Renal pelvis (tissue), 12 donors: ENCODE measurements around the gene SLC5A9. TPM values are rescaled to one million over a fixed set of nuclear protein-coding genes. Genes with fewer than 3 reads are reported as not detected.

Experiments
- DNase-seq: peaks from one replicate; pipeline ENCODE4 v3.0.0-alpha.2; 2013
- long read RNA-seq, 16 experiments: transcript quantifications; one replicate each; lab custom pipeline, GENCODE V29; 2026
- polyA plus RNA-seq, 3 donors: library from polyadenylated mRNA; unstranded; fragments of 120-200 nt; gene quantifications; one replicate each; pipeline ENCODE4 v1.2.1, GENCODE V29; 2013; ENCODE audit not compliant: insufficient read length in 3 of 3

The SLC5A9 gene
- polyA plus RNA-seq, result 10 to 100 TPM in 1 of 3 donors, 1 to 10 TPM in 2; 3.5 to 26.2 (median 8.9) TPM
- long read RNA-seq, donor 1, result 0 reads
- long read RNA-seq, donor 2, result 0 reads
- long read RNA-seq, donor 3, partial matches to known transcripts, result 0 of 1 reads
- long read RNA-seq, donor 3, other reads (novel, unspliced or antisense), result 0 of 1 reads
- long read RNA-seq, donor 4, partial matches to known transcripts, result 0 of 3 reads
- long read RNA-seq, donor 4, other reads (novel, unspliced or antisense), result 0 of 3 reads
- long read RNA-seq, donor 5, result 0 reads
- long read RNA-seq, donor 6, result 0 reads
- long read RNA-seq, donor 7, result 0 reads
- long read RNA-seq, donor 8, result 0 reads
- long read RNA-seq, donor 9, partial matches to known transcripts, result 0 of 3 reads
- long read RNA-seq, donor 9, other reads (novel, unspliced or antisense), result 0 of 3 reads
- long read RNA-seq, donor 10, partial matches to known transcripts, result 6 of 6 reads
- long read RNA-seq, donor 10, other reads (novel, unspliced or antisense), result 0 of 6 reads
- long read RNA-seq, donor 11, result 0 reads
- long read RNA-seq, donor 12, partial matches to known transcripts, result 6 of 7 reads
- long read RNA-seq, donor 12, other reads (novel, unspliced or antisense), result 0 of 7 reads
- long read RNA-seq, donor 13, partial matches to known transcripts, result 0 of 1 reads
- long read RNA-seq, donor 13, other reads (novel, unspliced or antisense), result 0 of 1 reads
- long read RNA-seq, donor 14, result 0 reads
- long read RNA-seq, donor 15, partial matches to known transcripts, result 0 of 3 reads
- long read RNA-seq, donor 15, other reads (novel, unspliced or antisense), result 0 of 3 reads
- long read RNA-seq, donor 16, partial matches to known transcripts, result 0 of 1 reads
- long read RNA-seq, donor 16, other reads (novel, unspliced or antisense), result 0 of 1 reads

- DNase-seq, result no peak
These were observed at the start of gene SLC5A9 for GRCh38 chr1:48222501-48223242. SLC5A9 (plus strand) TSS chr1:48222716; CDS start chr1:48222737, 21 bp downstream.

GRCh38 chr1:48175116-48175515 lies 47.4 kb upstream of the SLC5A9 start:
- no peak for DNase-seq

DNA sequence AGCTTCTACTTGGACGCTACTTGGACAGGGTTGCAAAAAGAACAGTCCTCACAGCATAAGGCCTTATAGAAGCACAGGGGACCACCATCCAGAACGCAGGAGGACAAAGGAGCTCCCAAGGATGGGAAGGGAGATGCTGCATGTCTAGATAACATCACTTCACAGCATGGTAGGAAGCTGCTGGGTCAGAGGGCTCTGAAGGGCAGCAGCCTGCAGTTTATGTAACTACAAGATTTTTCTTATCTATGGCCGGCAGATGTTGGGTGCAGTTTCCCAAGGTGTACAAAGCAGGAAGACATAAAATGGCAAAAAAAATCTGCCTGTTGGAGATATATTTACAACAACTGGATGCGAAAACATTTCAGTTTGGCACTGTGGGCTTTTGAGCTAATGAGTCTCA lies 45.3 kb upstream of the SLC5A9 start:
- DNase-seq, result peak; percentile 8

DNA sequence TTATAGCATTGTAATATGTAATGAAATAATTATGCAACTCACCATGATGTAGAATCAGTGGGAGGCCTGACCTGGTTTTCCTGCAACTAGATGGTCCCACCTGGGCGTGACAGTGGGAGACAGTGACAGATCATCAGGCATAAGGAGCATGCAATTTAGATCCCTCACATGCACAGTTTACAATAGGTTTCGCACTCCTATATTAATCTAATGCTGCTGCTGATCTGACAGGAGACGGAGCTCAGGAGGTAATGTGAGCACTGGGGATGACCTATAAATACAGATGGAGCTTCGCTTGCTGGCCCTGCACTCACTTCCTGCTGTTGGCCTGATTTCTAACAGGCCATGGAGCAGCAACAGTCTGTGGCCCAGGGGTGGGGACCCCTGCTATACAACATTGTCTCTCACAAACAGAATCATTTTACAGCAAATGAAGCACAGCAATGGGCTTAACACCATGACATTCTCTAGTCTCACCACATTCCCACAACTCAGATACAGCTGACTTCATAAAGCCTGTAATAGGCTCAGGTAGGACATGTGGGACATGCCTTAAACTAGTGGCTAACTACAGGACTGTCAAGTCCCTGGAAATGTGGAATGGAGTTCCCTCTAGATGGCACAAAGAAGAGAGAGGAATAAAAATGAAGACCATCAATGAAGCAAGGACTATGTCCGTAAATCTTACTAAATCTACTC lies 40.7 kb upstream of the SLC5A9 start:
- no peak for DNase-seq

DNA sequence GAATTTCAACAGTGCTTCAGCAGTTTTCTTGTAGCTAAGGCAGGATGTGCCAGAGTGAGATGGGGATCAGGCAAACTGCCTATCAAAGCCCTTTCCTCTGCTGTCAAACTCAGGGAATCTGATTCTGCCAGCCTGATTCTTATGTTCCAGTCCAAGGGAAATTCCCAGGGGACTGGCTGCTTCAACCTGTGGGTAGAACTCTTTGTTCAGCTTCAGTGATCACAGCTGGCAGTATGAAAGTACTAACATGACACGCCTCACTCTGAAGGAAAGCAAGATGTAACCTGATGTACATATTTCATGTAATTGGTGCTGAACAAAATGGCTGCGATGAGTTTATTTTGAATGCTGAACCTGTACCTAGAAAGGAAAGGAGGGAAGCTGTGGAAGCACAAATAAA lies 40.1 kb upstream of the SLC5A9 start:
- peak; percentile 40 for DNase-seq

- DNase-seq, result no peak
These were observed 36.1 kb upstream of the SLC5A9 start for GRCh38 chr1:48186306-48186839.

- no peak for DNase-seq
These were observed 34.5 kb upstream of the SLC5A9 start for GRCh38 chr1:48187969-48188563.

- no peak for DNase-seq
These were observed 31.6 kb upstream of the SLC5A9 start for GRCh38 chr1:48190881-48191280.

DNA sequence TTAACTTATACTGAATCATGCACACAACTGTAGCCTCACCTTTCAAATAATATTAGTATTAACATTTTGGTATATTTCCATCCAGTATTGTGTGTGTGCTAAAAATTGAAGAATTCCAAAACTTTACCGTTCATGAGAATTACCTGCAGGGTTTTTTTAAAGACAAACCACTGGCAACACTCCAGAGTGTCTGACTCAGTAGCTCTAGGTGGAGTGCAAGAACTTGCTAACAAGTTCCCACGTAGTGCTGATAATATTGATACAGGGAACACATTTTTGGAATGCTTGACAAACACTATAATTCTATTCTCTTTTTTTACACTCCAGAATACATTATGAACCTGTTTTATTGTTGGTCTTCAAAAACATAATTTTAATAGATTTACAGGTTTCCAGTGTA lies 27.7 kb upstream of the SLC5A9 start:
- DNase-seq, result no peak

DNA sequence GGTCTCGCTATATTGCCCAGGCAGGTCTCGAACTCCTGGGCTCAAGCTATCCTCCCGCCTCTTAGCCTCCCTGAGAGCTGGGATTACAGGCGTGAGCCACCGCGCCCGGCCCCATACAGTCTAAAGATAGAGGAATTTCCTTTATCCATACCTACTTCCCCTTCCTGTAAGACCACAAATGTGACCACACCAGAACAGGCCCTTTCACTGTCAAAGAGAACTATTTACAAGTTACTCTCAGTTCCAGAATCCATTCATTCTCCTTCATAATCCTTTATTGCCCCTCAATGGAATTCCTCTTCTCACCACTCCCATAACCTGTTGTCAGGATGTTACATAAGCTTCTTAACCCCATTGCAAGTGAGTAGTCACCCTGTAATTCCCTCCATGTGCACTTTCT lies 26.3 kb upstream of the SLC5A9 start:
- no peak for DNase-seq

DNA sequence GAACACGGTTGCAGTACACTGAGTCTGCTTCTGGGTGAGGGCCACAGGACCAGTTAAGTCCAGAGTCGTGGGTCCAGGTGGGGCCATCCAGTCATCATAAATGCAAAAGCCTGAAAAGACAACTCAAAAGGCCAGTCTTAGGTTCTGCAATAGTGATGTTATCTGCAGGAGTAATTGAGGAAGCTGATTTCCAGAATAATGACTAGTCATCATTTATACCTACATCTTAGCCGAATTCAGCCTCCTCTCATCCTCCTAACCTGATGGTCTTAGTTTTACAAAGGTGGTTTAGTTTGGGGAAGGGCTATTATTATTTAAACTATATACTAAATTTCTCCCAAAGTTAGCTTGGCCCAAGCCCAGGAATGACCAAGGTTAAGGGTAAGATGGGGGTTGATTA lies 23.5 kb upstream of the SLC5A9 start:
- DNase-seq, result no peak

DNA sequence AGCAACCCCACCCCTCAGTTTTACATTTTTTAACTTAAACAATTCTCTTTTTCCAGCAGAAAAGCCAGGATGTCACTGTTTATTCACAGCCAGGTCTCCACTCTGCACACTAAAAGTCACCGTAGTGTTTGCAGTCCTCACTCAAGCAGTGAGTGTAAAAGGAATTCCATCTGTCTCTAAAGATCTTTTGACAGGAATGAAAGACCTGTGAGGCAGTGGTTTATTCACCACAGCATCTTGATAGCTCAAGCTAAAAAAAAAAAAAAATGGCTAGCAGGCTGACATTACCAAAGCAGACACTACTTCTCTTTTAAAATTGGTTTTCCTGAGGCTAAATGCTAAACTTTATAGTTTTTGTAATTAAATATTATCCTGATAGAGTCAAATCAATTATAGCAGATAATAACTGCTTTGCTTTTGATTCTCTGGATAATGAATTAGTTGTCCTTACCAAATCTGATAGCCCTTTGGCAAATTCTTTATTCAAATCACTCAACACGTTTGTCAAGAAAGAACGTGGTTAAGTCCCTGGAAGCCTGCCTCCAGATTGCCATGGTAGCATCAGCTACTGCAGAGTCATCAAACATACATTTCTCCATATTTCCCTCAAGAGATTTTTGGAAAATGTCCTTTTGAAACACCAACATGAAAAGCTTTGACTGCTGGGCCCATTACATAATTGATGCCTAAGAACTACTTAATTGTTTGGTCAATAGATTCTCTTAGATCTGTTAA lies 22.2 kb upstream of the SLC5A9 start:
- no peak for DNase-seq

- peak; percentile 59 for DNase-seq
These were observed 20.3 kb upstream of the SLC5A9 start for GRCh38 chr1:48202030-48202752.

DNA sequence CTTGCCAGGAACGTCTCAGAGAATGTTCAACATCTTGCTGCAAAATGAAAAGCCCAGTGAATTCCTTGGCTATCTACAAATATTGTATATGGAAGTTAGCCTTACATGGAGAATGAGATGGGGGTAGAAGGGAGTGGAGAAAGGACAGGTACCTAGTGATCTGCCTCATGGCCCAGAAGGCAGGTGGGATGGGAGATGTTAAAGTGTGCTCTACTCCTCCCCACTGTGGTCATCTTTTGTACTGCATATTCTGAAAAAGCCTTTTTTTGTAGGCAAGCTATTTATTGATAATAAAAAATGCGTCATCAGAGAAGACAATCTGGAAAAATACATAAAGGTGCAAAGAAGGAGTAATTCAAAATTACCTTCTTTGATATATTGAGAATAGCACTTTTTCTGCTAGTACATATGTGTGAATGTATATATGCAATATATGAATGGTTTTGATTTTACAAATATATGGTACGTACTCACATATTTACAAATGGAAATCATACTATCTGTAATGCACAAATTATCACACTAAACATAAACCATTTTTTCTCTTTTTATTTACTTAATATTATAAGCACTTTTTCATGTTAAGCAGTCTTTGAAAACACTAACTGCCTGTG lies 19.1 kb upstream of the SLC5A9 start:
- peak; percentile 17 for DNase-seq

DNA sequence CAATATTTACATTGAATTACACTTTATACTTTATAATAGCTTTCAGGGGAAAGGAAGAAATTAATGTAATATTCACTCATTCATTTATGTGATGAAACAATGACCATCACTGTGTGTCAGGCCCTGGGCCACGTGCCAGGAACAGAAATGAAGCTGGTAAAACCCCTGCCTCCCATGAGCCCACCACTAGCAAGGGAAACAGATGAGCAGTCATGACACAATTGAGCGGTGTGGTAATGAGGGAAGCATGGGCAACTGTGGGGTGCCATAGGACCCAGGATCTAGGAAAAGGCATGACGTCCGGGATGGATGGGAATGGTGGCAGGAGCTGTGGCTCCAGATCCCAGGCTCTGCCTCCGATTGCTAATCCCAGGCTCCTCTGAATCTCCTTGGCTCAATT lies 17.0 kb upstream of the SLC5A9 start:
- DNase-seq, result no peak

DNA sequence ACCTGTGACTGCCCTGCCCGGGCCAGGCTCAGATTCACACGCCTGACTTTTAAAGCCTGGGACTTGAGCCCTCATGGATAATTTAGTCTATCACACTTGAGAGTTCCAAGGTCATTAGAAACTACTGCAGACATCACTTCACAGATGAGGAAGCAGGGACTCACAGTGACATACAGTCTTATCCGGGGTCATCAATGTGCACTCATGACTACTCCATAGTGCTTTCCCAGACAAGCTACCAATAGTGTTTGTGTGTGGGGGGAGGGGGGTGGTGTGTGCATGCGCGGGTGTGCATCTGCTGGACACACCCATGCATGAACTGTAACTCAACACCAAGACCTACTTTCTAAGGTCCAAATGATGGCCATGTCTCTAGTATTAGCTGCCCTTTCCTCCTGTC lies 16.1 kb upstream of the SLC5A9 start:
- DNase-seq, result peak; percentile 21

DNA sequence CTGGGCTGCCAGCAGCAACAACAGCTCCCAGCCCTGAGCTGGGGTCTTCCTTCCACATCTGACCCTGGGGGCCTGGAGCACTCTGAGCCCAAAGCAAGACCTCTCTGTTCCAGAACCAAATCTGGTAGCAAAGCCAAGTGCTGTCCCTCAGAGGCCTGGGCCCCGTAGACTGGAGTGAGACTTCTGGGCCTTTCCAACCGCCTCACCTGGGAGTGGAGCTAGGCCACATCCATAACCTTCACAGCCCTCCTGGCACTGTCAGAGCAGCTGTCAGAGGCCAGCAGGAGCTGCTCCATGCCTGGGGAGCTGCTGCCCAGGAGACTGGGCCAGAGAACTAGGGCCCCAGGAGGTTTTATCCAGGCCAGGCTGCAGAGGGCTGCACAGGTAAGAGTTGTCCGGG lies 15.4 kb upstream of the SLC5A9 start:
- DNase-seq, result no peak

GRCh38 chr1:48207536-48208075 lies 14.9 kb upstream of the SLC5A9 start:
- no peak for DNase-seq

DNA sequence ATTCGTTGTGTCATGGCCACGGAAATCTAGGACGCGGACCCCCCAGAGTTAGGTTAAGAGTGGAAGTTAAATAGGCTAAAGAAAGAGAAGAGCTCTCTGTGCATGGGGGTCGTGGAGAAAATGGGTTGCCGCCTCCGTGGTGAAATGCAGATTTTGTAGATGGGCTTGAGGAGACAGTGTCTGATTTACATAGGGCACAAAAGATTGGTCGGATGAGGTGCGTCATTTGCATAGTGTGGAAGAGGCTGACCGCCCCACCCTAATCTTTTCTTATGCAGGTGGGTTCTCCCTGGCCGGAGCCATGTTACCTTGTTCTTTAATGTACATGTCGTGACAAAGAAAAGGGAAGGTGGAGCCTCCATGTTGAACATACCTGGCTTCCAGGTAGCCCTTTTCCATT lies 14.3 kb upstream of the SLC5A9 start:
- DNase-seq, result no peak
